Stimulated activated CD4-positive, alpha-beta T cell treated with anti-CD3 and anti-CD28 coated beads, Interleukin-1b, Interleukin-23, amount 100 ng/mL, for 4 hours (primary cell): ENCODE measurements around the gene GGT5.
"Not testable (repeated sequence)": the region's sequence is repeated elsewhere in the genome, so short reads cannot be mapped to it uniquely, and the experiment has no call there.

Experiments
- DNase-seq, 2 donors: peaks; one replicate each; pipeline ENCODE4 v3.0.0-alpha.2; 2020; ENCODE audit warnings: low read depth in 2 of 2

GGT5 gene

GRCh38 chr22:24232725-24233124, 12.2 kb downstream of the GGT5 start:
- DNase-seq, result no peak

DNA sequence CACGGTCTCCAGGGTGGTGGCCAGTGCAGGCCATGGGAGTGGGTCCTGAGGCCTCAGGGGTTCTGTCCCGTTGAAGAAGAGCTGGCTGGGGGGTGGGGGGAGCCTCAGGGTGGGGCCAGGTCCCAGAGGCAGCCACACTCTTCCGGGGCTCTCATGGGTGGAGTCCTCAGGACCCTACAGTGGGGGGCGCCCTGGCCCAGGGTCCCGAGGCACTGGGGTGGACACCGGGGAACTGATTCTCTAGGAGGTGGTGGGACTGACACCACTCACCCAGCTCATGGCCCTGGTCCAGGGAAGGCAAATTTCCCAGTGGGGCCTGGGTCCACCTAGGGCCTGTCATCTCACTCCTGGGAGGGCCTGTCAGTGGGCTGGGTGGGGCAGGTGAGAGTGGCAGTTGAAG, 12.8 kb downstream of the GGT5 start:
- DNase-seq, result no peak

- no peak for DNase-seq
Measured at GRCh38 chr22:24231706-24232105, 13.2 kb downstream of the GGT5 start.

GRCh38 chr22:24230911-24231656, 13.8 kb downstream of the GGT5 start:
- peak; percentile 55 to 59 for DNase-seq

GRCh38 chr22:24225951-24226350, 18.9 kb downstream of the GGT5 start:
- DNase-seq, result no peak

GRCh38 chr22:24225044-24225601, 19.8 kb downstream of the GGT5 start:
- DNase-seq, result no peak

DNA sequence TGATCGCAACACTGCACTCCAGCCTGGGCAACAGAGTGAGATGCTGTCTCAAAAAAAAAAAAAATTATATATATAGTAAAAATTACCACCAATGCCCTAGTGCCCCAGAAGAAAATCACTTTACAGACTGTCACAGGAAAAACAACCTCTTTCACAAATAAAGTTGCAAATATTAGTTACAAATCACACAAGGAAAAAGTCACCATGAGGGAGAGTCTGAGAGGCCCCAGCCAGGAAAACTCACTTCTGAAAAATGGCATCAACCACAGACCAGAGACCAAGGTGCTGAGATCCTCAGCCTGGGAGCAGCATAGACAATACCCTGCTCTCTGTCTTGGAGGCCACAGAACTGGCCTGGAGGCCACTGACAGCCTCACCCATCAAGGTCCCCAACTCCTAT, 20.4 kb downstream of the GGT5 start:
- no peak for DNase-seq

GRCh38 chr22:24219750-24220149, 25.1 kb downstream of the GGT5 start:
- DNase-seq, result no peak

DNA sequence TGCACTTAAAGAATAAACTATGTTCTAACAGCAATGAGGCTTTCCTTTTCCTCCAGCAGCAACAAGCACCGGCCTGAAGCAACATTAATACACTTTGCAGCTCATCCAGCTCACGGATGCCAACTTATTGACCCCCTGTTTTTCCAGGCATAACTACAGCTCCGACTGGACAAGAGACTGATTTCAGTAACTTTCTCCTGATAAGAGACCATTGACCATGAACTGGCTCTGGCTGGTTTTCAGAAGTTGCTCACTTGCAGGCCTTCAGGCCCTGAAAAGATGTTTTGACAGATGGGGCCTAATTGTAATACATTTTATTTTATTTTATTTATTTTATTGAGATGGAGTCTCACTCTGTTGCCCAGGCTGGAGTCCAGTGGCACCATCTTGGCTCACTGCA, 27.5 kb downstream of the GGT5 start:
- no peak for DNase-seq

DNA sequence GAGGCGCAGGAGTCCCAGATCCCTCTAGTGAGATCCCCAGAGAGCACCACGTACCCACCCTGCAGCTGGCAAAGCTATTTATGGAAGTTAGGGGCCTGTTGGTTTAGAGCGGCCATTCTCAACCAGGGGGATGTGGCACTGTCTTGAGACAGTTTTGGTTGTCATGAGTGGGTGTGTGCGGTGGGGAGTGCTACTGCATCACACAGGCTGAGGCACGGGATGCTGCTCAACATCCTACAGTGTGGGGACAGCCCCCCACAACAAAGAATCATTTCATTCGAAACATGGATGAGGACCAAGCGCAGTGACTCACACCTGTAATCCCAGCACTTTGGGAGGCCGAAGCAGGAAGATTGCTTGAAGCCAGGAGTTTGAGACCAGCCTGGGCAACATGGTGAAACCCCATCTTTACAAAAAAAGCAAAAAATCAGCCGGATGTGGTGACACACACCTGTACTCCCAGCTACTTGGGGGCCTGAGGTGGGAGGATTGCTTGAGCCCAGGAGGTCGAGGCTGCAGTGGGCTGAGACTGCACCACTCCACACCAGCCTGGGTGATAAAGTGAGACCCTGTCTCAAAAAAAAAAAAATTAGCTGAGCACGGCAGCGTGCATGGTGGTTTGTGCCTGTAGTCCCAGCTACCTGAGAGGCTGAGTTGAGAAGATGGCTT, 28.2 kb downstream of the GGT5 start:
- no peak for DNase-seq

DNA sequence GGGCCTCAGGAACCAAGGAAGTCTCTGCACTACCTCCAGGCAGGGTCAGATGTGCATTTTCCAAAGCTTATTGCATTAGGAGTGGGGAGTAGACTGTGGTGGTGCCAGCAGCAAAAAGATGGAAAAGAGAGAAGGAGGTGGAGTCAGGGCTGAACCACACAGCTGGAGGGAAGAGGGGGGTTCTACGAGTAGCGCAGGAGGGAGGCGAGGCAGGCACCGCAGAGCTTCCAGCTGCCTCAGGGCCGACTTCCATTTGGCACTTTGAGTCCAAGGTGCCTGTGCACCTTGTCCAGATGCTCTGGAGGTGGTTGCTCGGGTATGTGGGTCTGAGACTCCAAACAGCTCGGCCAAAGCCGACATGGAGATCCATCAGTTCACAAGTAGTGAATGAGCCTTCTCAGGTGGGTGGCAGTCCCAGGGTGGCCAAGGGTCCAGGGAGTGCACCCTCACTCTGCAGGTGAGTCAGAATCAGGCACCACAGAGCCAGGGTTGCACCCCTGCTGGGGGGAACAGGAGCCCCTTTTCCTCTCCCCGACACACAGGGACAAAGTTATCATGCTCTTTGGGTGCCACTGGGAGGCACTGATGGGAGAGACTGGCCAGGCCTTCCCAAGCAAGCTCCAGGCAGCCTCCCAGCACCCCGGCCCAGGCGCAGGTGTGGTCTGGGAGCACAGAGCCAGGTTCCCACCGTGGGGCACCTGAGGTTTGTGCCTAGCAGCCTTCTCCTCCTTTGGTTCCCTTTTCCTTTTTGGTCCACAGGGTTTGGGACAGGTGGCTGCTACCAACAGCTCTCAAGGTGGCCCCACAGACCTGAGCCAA, 30.2 kb downstream of the GGT5 start:
- no peak for DNase-seq

DNA sequence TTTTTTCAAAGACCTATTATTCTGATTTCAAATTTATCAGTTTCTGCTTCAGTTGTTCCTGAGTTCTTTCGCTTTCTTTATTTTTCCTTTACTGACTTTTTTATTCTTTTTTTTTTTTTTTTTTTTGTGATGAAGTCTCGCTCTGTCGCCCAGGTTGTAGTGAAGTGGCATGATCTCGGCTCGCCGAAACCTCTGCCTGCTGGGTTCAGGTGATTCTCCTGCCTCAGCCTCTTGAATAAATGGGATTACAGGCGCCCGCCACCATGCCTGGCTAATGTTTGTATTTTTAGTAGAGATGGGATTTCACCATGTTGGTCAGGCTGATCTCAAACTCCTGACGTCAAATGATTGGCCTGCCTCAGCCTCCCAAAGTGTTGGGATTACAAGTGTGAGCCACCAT, 31.8 kb downstream of the GGT5 start:
- DNase-seq, result not testable (repeated sequence)

GRCh38 chr22:24211716-24212115, 33.2 kb downstream of the GGT5 start:
- DNase-seq, result not testable (repeated sequence)

DNA sequence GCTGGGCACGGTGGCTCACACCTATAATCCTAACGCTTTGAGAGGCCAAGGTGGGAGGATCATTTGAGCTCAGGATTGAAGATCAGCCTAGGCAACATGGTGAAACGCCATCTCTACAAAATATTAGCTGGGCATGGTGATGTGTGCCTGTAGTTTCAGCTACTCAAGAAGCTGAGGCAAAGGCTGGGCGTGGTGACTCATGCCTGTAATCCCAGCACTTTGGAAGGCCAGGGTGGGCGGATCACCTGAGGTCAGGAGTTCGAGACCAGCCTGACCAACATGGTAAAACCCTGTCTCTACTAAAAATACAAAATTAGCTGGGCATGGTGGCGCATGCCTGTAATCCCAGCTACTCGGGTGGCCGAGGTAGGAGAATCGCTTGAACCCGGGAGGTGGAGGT, 34.5 kb downstream of the GGT5 start:
- not testable (repeated sequence) for DNase-seq

GRCh38 chr22:24209687-24210086, 35.2 kb downstream of the GGT5 start:
- no peak for DNase-seq

DNA sequence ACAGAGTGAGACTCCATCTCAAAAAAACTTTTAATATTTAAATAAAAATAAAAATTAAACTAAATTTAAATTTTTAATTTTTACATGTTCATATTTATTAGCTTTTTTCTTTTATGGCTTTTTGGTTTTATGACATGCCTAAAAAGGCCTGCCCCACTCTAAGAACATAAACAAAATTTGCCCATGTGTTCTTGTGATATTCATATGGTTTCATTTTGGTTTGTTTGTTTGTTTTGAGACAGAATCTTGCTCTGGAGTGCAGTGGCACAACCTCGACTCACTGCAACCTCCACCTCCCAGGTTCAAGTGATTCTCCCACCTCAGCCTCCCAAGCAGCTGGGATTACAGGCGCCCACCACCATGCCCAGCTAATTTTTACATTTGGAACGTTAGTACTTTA, 35.9 kb downstream of the GGT5 start:
- no peak for DNase-seq

DNA sequence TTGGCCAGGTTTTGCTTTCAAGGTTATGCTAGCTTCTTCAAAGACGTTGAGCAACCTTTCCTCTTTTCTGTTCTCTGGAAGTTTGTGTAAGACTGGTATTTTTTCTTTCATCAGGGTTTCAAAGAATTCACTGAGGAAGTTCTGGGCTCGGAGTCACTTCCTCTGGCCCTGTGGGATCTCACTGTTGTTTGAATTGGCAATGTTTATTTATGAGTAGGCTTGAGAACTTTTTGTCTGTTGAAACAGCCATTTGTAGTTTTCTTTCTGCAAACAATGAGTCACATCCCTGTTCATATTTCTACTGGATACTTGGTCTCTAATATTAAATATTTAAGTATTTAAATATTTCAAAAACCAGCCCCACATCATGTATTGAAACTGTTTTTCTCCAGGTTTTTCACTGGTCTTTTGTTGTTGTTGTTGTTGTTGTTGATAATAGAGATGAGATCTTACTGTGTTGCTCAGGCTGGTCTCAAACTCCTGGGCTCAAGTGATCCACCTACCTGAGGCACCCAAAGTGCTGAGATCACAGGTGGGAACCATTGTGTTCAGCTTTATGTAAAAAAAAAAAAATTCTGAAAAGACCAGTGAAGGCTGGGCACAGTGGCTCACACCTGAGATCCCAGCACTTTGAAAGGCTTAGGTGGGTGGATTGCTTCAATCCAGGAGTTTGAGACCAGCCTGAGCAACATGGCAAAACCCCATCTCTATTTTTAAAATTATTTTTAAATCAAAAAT, 36.7 kb downstream of the GGT5 start:
- no peak for DNase-seq

DNA sequence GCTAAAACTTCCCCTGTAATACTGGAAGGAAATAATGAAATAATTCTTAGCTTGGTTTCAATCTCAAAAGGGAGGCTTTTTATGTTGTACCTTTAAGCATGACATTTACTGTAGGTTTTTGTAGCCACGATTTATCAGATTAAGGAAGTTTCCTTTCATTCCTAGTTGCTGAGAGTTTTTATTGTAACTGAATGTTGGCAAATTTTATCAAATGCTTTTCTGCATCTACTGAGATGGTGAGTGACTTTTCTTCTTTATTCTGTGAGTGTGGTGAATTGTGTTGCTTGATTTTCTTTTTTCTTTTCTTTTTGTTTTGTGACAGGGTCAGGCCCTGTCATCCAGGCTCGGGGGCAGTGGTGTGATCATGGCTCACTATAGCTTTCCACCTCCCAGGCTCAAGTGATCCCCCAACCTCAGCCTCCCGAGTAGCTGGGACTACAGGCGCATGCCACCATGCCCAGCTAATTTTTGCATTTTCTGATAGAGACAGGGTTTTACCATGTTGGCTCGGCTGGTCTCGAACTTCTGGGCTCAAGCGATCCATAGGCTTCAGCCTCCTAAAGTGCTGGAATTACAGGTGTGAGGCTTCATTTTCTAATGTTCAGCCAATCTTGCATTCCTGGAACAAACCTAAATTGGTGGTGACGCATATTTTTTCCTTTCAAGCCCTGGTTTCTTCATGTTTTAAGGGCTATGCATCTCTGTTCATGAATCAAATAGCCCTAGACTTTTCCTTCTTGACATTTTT, 37.4 kb downstream of the GGT5 start:
- DNase-seq, result no peak

GRCh38 chr22:24206460-24207263, 38.2 kb downstream of the GGT5 start:
- DNase-seq, result not testable (repeated sequence)
